Keratinocyte (primary cell): ENCODE data around the gene ARIH1. TPM values are rescaled to one million over a fixed set of nuclear protein-coding genes. Genes with fewer than 3 reads are reported as not detected.

Experiments
- DNase-seq: peaks from one replicate; pipeline ENCODE4 v3.0.0-alpha.2; 2011; ENCODE audit warnings: low read depth, missing footprints, low spot score
- FAIRE-seq: peaks from 2 replicates; lab custom pipeline; 2011; peaks lifted over from hg19 to GRCh38; lab: Jason Lieb, UNC
- H2AFZ ChIP-seq: 2 replicates; pipeline ENCODE4 v1.6.0; 2012; ENCODE audit warnings: low read length, control low read depth, inconsistent platforms; ENCODE audit not compliant: control insufficient read depth
- H3K27ac ChIP-seq: 2 replicates; pipeline ENCODE4 v1.5.1; 2011; ENCODE audit warnings: low read length; ENCODE audit not compliant: control insufficient read depth, insufficient read depth
- H3K27me3 ChIP-seq: 3 replicates; pipeline ENCODE4 v1.6.0; 2011; ENCODE audit warnings: low read length; ENCODE audit not compliant: control insufficient read depth, insufficient read depth; ENCODE audit errors: extremely low read depth
- H3K36me3 ChIP-seq, 2 experiments: 2 replicates in 1 of 2; 3 replicates in 1 of 2; pipeline ENCODE4 v1.5.1; 2011; ENCODE audit warnings: low read length in 2 of 2, mild to moderate bottlenecking in 1 of 2; ENCODE audit not compliant: control insufficient read depth in 2 of 2, insufficient read depth in 2 of 2; ENCODE audit errors: extremely low read depth in 1 of 2
- H3K4me1 ChIP-seq: 3 replicates; pipeline ENCODE4 v1.5.1; 2011; ENCODE audit warnings: low read length; ENCODE audit not compliant: control insufficient read depth, insufficient read depth; ENCODE audit errors: extremely low read depth
- H3K4me2 ChIP-seq: 3 replicates; pipeline ENCODE4 v1.6.0; 2011; ENCODE audit warnings: low read depth, low read length; ENCODE audit not compliant: control insufficient read depth, insufficient read depth; ENCODE audit errors: extremely low read depth
- H3K4me3 ChIP-seq, 3 experiments: fragments of 200-600 bp in 1 of 3; sonication (generic) in 1 of 3; 2 replicates in 2 of 3; 3 replicates in 1 of 3; pipeline ENCODE4 v1.5.1; 2011 to 2016; ENCODE audit warnings: low read length in 3 of 3, mild to moderate bottlenecking in 3 of 3, control low read depth in 2 of 3, inconsistent platforms in 1 of 3, low read depth in 1 of 3, mixed read lengths in 1 of 3, mixed run types in 1 of 3, moderate library complexity in 1 of 3; ENCODE audit not compliant: control insufficient read depth in 2 of 3, insufficient read depth in 2 of 3; ENCODE audit errors: extremely low read depth in 1 of 3
- H3K79me2 ChIP-seq: 2 replicates; pipeline ENCODE4 v1.6.0; 2012; ENCODE audit warnings: low read length; ENCODE audit not compliant: control insufficient read depth, insufficient read depth
- H3K9ac ChIP-seq: 3 replicates; pipeline ENCODE4 v1.6.0; 2011; ENCODE audit warnings: low read length; ENCODE audit not compliant: control insufficient read depth, insufficient read depth; ENCODE audit errors: extremely low read depth
- H3K9me1 ChIP-seq: 3 replicates; pipeline ENCODE4 v1.6.0; 2011; ENCODE audit warnings: low read length; ENCODE audit not compliant: control insufficient read depth, insufficient read depth; ENCODE audit errors: extremely low read depth
- H3K9me3 ChIP-seq: 2 replicates; pipeline ENCODE4 v1.5.1; 2012; ENCODE audit warnings: low read depth, low read length; ENCODE audit not compliant: control insufficient read depth
- H4K20me1 ChIP-seq: 3 replicates; pipeline ENCODE4 v1.6.0; 2011; ENCODE audit warnings: low read length; ENCODE audit not compliant: control insufficient read depth, insufficient read depth; ENCODE audit errors: extremely low read depth
- CTCF ChIP-seq, 3 experiments: IDR thresholded peaks in 1 of 3; conservative IDR thresholded peaks in 1 of 3; optimal IDR thresholded peaks in 1 of 3; 2 replicates in 2 of 3; 3 replicates in 1 of 3; pipeline versions ENCODE3 to v1.5.1; 2011; ENCODE audit warnings: low read length in 3 of 3, mild to moderate bottlenecking in 3 of 3, moderate library complexity in 2 of 3, control low read depth in 1 of 3, inconsistent platforms in 1 of 3; ENCODE audit not compliant: insufficient read depth in 2 of 3; ENCODE audit errors: extremely low read depth in 1 of 3
- EZH2 ChIP-seq: IDR thresholded peaks from one replicate; pipeline ENCODE4 v1.6.1; 2012; ENCODE audit warnings: inconsistent platforms, mild to moderate bottlenecking, low read length, moderate library complexity
- dilution Hi-C: fragments of 300-500 bp; cut with MboI; formaldehyde crosslinking; loops from one replicate; pipeline ENCODE4 v1.7.0; 2020; ENCODE audit warnings: low sequenced_read_pairs; ENCODE audit not compliant: extremely low pct_ligation_motif_present
- polyA plus RNA-seq, 5 experiments: library from polyadenylated mRNA; depleted of rRNA in 3 of 5; stranded (reverse) in 3 of 5; stranded (forward) in 1 of 5; unstranded in 1 of 5; fragments of >200 nt; gene quantifications; 1 replicate in 1 of 5; 2 replicates in 3 of 5; 3 replicates in 1 of 5; pipeline versions ENCODE4 v1.2.1 to v1.2.3, GENCODE V29; 2011 to 2012; ENCODE audit warnings: missing spikeins in 2 of 5, low read depth in 1 of 5, low replicate concordance in 1 of 5

ARIH1 gene
- polyA plus RNA-seq, 1 donor (not counting 4 experiments of a cell fraction or from before 2014, with no cell fraction given), result 70.6 TPM

- Histone ChIP-seq H3K4me3 (no peak overlapping the region), H3K9me3 (no peaks in the 10 kb centered on the region), H3K9ac (no peak overlapping the region), H3K27ac (no peak overlapping the region), H3K79me2 (no peaks in the 10 kb centered on the region), H3K4me1 (no peaks in the 10 kb centered on the region), H3K9me1 (no peaks in the 10 kb centered on the region), H3K4me2 (no peak overlapping the region), H3K27me3 (no peaks in the 10 kb centered on the region), H4K20me1 (no peaks in the 10 kb centered on the region), H3K36me3 (peaks cover 0 to 1% of the 10 kb centered on the region in 2 experiments), H2AFZ (no peak overlapping the region)
- FAIRE-seq (no peak), DNase-seq (no peak)
- TF ChIP-seq EZH2 (no peak), CTCF (optimal IDR thresholded peaks at IDR 0.05 in 1 of 3, IDR thresholded peaks at IDR 0.05 in 1 of 3, conservative IDR thresholded peaks at IDR 0.05 in 1 of 3; ENCODE audit: extremely low read depth in 1 of 3, insufficient read depth in 2 of 3, low read length in 3 of 3) (no peak)
- dilution Hi-C loops, result no loop called here
Measured at GRCh38 chr15:72593838-72594237, 119.7 kb downstream of the ARIH1 start.

GRCh38 chr15:72599855-72600464 is 125.8 kb downstream of the ARIH1 start:
- H3K9ac ChIP-seq, result no peak overlapping the region
- no peaks in the 10 kb centered on the region for H4K20me1 ChIP-seq
- no peak for FAIRE-seq
- H3K27ac ChIP-seq, result no peak overlapping the region
- no peaks in the 10 kb centered on the region for H3K79me2 ChIP-seq
- no peak overlapping the region for H2AFZ ChIP-seq
- H3K36me3 ChIP-seq, result no peaks in the 10 kb centered on the region
- H3K9me3 ChIP-seq, result no peaks in the 10 kb centered on the region
- DNase-seq, result no peak
- H3K4me1 ChIP-seq, result no peaks in the 10 kb centered on the region
- H3K9me1 ChIP-seq, result no peaks in the 10 kb centered on the region
- dilution Hi-C loops, result no loop called here
- no peak overlapping the region for H3K4me2 ChIP-seq
- H3K27me3 ChIP-seq, result no peaks in the 10 kb centered on the region
- TF ChIP-seq EZH2 (no peak), CTCF (optimal IDR thresholded peaks at IDR 0.05 in 1 of 3, IDR thresholded peaks at IDR 0.05 in 1 of 3, conservative IDR thresholded peaks at IDR 0.05 in 1 of 3; ENCODE audit: extremely low read depth in 1 of 3, insufficient read depth in 2 of 3, low read length in 3 of 3) (peak; percentile 51 to 64 (median 54))
- H3K4me3 ChIP-seq, result no peak overlapping the region
